Activated CD8-positive, alpha-beta memory T cell treated with anti-CD3 and anti-CD28 coated beads for 24 hours (primary cell): Measurements from ENCODE around the gene NOMO2.
"Not testable (repeated sequence)": the region's sequence is repeated elsewhere in the genome, so short reads cannot be mapped to it uniquely, and the experiment has no call there.

Source experiments
- DNase-seq: peaks from one replicate; pipeline ENCODE4 v3.0.0-alpha.2; 2020

The NOMO2 gene

GRCh38 chr16:18575945-18576344 lies 14.0 kb upstream of the NOMO2 start:
- DNase-seq, result not testable (repeated sequence)

GRCh38 chr16:18575298-18575917 lies 13.5 kb upstream of the NOMO2 start:
- DNase-seq, result not testable (repeated sequence)

GRCh38 chr16:18573887-18574286 lies 12.0 kb upstream of the NOMO2 start:
- not testable (repeated sequence) for DNase-seq

GRCh38 chr16:18572973-18573372 lies 11.1 kb upstream of the NOMO2 start:
- not testable (repeated sequence) for DNase-seq

- not testable (repeated sequence) for DNase-seq
Observed at GRCh38 chr16:18571307-18571850, 9.5 kb upstream of the NOMO2 start.

- DNase-seq, result not testable (repeated sequence)
Observed at GRCh38 chr16:18570529-18571306, 8.8 kb upstream of the NOMO2 start.

- DNase-seq, result not testable (repeated sequence)
Observed at GRCh38 chr16:18560416-18561220, 1.3 kb downstream of the NOMO2 start.

- not testable (repeated sequence) for DNase-seq
Observed at GRCh38 chr16:18553671-18554070, 8.2 kb downstream of the NOMO2 start.

GRCh38 chr16:18547382-18547781 lies 14.5 kb downstream of the NOMO2 start:
- DNase-seq, result not testable (repeated sequence)

GRCh38 chr16:18546853-18547252 lies 15.0 kb downstream of the NOMO2 start:
- not testable (repeated sequence) for DNase-seq

GRCh38 chr16:18544232-18545081 lies 17.4 kb downstream of the NOMO2 start:
- not testable (repeated sequence) for DNase-seq

- DNase-seq, result not testable (repeated sequence)
Observed at GRCh38 chr16:18541912-18542311, 20.0 kb downstream of the NOMO2 start.

- not testable (repeated sequence) for DNase-seq
Observed at GRCh38 chr16:18537004-18537403, 24.9 kb downstream of the NOMO2 start.

- DNase-seq, result not testable (repeated sequence)
Observed at GRCh38 chr16:18535519-18536168, 26.3 kb downstream of the NOMO2 start.

- DNase-seq, result not testable (repeated sequence)
Observed at GRCh38 chr16:18534308-18534707, 27.6 kb downstream of the NOMO2 start.

- DNase-seq, result not testable (repeated sequence)
Observed at GRCh38 chr16:18531323-18531722, 30.6 kb downstream of the NOMO2 start.

GRCh38 chr16:18530329-18530728 lies 31.6 kb downstream of the NOMO2 start:
- DNase-seq, result not testable (repeated sequence)

GRCh38 chr16:18526547-18526946 lies 35.4 kb downstream of the NOMO2 start:
- DNase-seq, result not testable (repeated sequence)

GRCh38 chr16:18525882-18526482 lies 35.9 kb downstream of the NOMO2 start:
- DNase-seq, result not testable (repeated sequence)

- not testable (repeated sequence) for DNase-seq
Observed at GRCh38 chr16:18522637-18523036, 39.3 kb downstream of the NOMO2 start.
